ENCODE measurements around the gene PCSK6. TPM values are rescaled to one million over a fixed set of nuclear protein-coding genes. Genes with fewer than 3 reads are reported as not detected.

PCSK6 gene
- total RNA-seq, 1 donor from 2014 or later, result 2.5 TPM

GRCh38 chr15:101499863-101500713 lies 10.6 kb upstream of the PCSK6 start:
- DNase-seq (ENCODE audit: low read depth), result peak; percentile 99

- peak; percentile 58 for DNase-seq (ENCODE audit: low read depth)
Observed at GRCh38 chr15:101498717-101499480, 9.4 kb upstream of the PCSK6 start.

- no peak for DNase-seq (ENCODE audit: low read depth)
Observed at GRCh38 chr15:101498076-101498716, 8.7 kb upstream of the PCSK6 start.

GRCh38 chr15:101497484-101498034 lies 8.1 kb upstream of the PCSK6 start:
- DNase-seq (ENCODE audit: low read depth), result no peak

GRCh38 chr15:101497017-101497416 lies 7.5 kb upstream of the PCSK6 start:
- no peak for DNase-seq (ENCODE audit: low read depth)

- no peak for DNase-seq (ENCODE audit: low read depth)
Observed at GRCh38 chr15:101496198-101496986, 6.9 kb upstream of the PCSK6 start.

GRCh38 chr15:101495334-101496197 lies 6.1 kb upstream of the PCSK6 start:
- DNase-seq (ENCODE audit: low read depth), result no peak

GRCh38 chr15:101494251-101494796 lies 4.8 kb upstream of the PCSK6 start:
- no peak for DNase-seq (ENCODE audit: low read depth)

GRCh38 chr15:101492766-101493692 lies 3.5 kb upstream of the PCSK6 start:
- peak; percentile 58 for DNase-seq (ENCODE audit: low read depth)

GRCh38 chr15:101491734-101492640 lies 2.5 kb upstream of the PCSK6 start:
- DNase-seq (ENCODE audit: low read depth), result no peak

- no peak for DNase-seq (ENCODE audit: low read depth)
Observed at GRCh38 chr15:101490922-101491733, 1.6 kb upstream of the PCSK6 start.

GRCh38 chr15:101490408-101490891 lies 943 bp upstream of the PCSK6 start:
- no peak for DNase-seq (ENCODE audit: low read depth)

- no peak for DNase-seq (ENCODE audit: low read depth)
Observed at GRCh38 chr15:101489237-101489598, 289 bp downstream of the PCSK6 start.

GRCh38 chr15:101488300-101489164 lies 975 bp downstream of the PCSK6 start:
- DNase-seq (ENCODE audit: low read depth), result no peak

GRCh38 chr15:101486696-101487459 lies 2.6 kb downstream of the PCSK6 start:
- DNase-seq (ENCODE audit: low read depth), result no peak

All from myocyte (in vitro differentiated cells).